Bronchial epithelial cell (primary cell): ENCODE data around the gene WNT5A. TPM values are rescaled to one million over a fixed set of nuclear protein-coding genes. Genes with fewer than 3 reads are reported as not detected.
"Not testable (repeated sequence)": the region's sequence is repeated elsewhere in the genome, so short reads cannot be mapped to it uniquely, and the experiment has no call there.

Experiments used
- DNase-seq: peaks from one replicate; pipeline ENCODE4 v3.0.0-alpha.2; 2010; ENCODE audit warnings: low read depth
- FAIRE-seq: peaks from 2 replicates; lab custom pipeline; 2011; peaks lifted over from hg19 to GRCh38; lab: Jason Lieb, UNC
- H3K27me3 ChIP-seq: 2 replicates; pipeline ENCODE4 v1.5.1; 2011; ENCODE audit warnings: low read length; ENCODE audit not compliant: control insufficient read depth, insufficient read depth
- H3K36me3 ChIP-seq: 2 replicates; pipeline ENCODE4 v1.5.1; 2011; ENCODE audit warnings: low read length; ENCODE audit not compliant: control insufficient read depth, insufficient read depth
- H3K4me3 ChIP-seq: 2 replicates; pipeline ENCODE4 v1.5.1; 2011; ENCODE audit warnings: mild to moderate bottlenecking, low read depth, low read length, control low read depth
- total RNA-seq: library from RNA; depleted of rRNA; stranded (reverse); fragments of >200 nt; gene quantifications from 2 replicates; pipeline ENCODE4 v1.2.1, GENCODE V29; 2014
- TF ChIP-seq, protein P1 (sequence below): IDR thresholded peaks from 2 replicates; pipeline ENCODE4 v1.5.1; 2011; ENCODE audit warnings: mild to moderate bottlenecking, moderate library complexity, low read length, control low read depth, inconsistent platforms; ENCODE audit not compliant: insufficient read depth, severe bottlenecking

The WNT5A gene
- total RNA-seq, 1 donor from 2014 or later: 3.9 TPM

GRCh38 chr3:55505776-55506175, 18.7 kb upstream of the WNT5A start:
- DNase-seq (no peak), FAIRE-seq (no peak)
- TF ChIP-seq, protein P1, sequence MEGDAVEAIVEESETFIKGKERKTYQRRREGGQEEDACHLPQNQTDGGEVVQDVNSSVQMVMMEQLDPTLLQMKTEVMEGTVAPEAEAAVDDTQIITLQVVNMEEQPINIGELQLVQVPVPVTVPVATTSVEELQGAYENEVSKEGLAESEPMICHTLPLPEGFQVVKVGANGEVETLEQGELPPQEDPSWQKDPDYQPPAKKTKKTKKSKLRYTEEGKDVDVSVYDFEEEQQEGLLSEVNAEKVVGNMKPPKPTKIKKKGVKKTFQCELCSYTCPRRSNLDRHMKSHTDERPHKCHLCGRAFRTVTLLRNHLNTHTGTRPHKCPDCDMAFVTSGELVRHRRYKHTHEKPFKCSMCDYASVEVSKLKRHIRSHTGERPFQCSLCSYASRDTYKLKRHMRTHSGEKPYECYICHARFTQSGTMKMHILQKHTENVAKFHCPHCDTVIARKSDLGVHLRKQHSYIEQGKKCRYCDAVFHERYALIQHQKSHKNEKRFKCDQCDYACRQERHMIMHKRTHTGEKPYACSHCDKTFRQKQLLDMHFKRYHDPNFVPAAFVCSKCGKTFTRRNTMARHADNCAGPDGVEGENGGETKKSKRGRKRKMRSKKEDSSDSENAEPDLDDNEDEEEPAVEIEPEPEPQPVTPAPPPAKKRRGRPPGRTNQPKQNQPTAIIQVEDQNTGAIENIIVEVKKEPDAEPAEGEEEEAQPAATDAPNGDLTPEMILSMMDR: no peak
- H3K36me3 ChIP-seq: no peaks in the 10 kb centered on the region
- no peak overlapping the region for H3K4me3 ChIP-seq
- H3K27me3 ChIP-seq: no peaks in the 10 kb centered on the region

- H3K36me3 ChIP-seq, FAIRE-seq, H3K27me3 ChIP-seq, H3K4me3 ChIP-seq: not testable (repeated sequence)
- TF ChIP-seq, protein P1: peak; percentile 39
- peak; percentile 51 for DNase-seq
Measured at GRCh38 chr3:55505102-55505501, 18.0 kb upstream of the WNT5A start.

- Histone ChIP-seq H3K27me3 (no peaks in the 10 kb centered on the region), H3K36me3 (no peaks in the 10 kb centered on the region), H3K4me3 (no peak overlapping the region)
- DNase-seq (no peak), FAIRE-seq (no peak)
- TF ChIP-seq, protein P1: no peak
Measured at GRCh38 chr3:55501905-55502304, 14.8 kb upstream of the WNT5A start.

- peak; percentile 42 for DNase-seq
- Histone ChIP-seq H3K27me3 (no peaks in the 10 kb centered on the region), H3K4me3 (no peak overlapping the region), H3K36me3 (no peaks in the 10 kb centered on the region)
- no peak for FAIRE-seq
- TF ChIP-seq, protein P1: no peak
Measured at GRCh38 chr3:55500555-55501330, 13.6 kb upstream of the WNT5A start.

DNA sequence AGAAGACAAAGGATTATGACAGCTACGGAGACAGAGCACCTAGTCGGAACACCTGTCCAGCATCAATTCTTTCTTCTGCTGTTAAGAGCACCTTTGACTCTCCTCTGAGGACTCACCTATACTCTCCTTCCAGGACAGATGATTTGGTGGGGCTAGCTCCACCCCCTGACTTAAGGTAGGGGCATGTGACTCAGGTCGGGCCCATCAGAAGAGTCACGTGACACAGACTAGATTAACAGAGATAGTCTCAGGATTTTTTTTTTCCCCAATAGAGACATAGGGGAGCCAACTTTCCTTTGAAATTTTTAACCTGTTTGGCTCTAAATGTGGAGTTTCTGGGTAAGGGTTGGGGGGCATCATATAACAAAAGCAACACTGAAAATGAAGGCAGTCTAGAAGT, 11.4 kb upstream of the WNT5A start:
- FAIRE-seq (no peak), DNase-seq (no peak)
- H3K4me3 ChIP-seq: no peak overlapping the region
- TF ChIP-seq, protein P1: no peak
- H3K36me3 ChIP-seq: no peaks in the 10 kb centered on the region
- H3K27me3 ChIP-seq: no peaks in the 10 kb centered on the region
